PC-3 (cell line): ENCODE measurements around the gene KSR2. TPM values are rescaled to one million over a fixed set of nuclear protein-coding genes. Genes with fewer than 3 reads are reported as not detected.

Source experiments
- ATAC-seq: fragments of 200-7000 bp; cut with Tn5 transposase; 2 replicates; pipeline ENCODE4 v1.9.1; 2020; ENCODE audit warnings: mild to moderate bottlenecking, moderate library complexity
- BruUV-seq: library from RNA; stranded (reverse); fragments of 400-500 nt; replicated peaks from 2 replicates; lab custom pipeline; 2021; lab: Mats Ljungman, UMichigan
- CTCF ChIA-PET: fragments of 300-600 bp; sonication (Branson Sonifier 250); formaldehyde crosslinking; loops from one replicate; lab custom pipeline; 2022; ENCODE audit warnings: antibody characterized with exemption; lab: Charles Lee
- POLR2A ChIA-PET: fragments of 300-600 bp; sonication (Branson Sonifier 250); formaldehyde crosslinking; loops from one replicate; lab custom pipeline; 2022; ENCODE audit warnings: antibody characterized with exemption; ENCODE audit not compliant: unreplicated experiment; lab: Charles Lee
- DNase-seq: peaks from one replicate; pipeline ENCODE4 v3.0.0-alpha.2; 2015
- H2AFZ ChIP-seq: fragments of 300-600 bp; sonication (generic); 2 replicates; pipeline ENCODE4 v1.6.0; 2016; ENCODE audit warnings: antibody characterized with exemption, low read length
- H3F3A ChIP-seq: fragments of 300-600 bp; sonication (generic); one replicate; pipeline ENCODE4 v1.6.0; 2017; ENCODE audit warnings: antibody characterized with exemption, low read length, control low read depth, mild to moderate bottlenecking; ENCODE audit not compliant: unreplicated experiment
- H3K27ac ChIP-seq: fragments of 300-600 bp; sonication (generic); 2 replicates; pipeline ENCODE4 v1.5.1; 2016; ENCODE audit warnings: mild to moderate bottlenecking, low read length
- H3K27me3 ChIP-seq: fragments of 300-600 bp; sonication (generic); 2 replicates; pipeline ENCODE4 v1.6.1; 2016; ENCODE audit warnings: low read length, mixed read lengths
- H3K36me3 ChIP-seq: fragments of 300-600 bp; sonication (generic); 2 replicates; pipeline ENCODE4 v1.6.1; 2016; ENCODE audit warnings: low read depth, mixed run types, low read length, mixed read lengths
- H3K4me1 ChIP-seq: fragments of 300-600 bp; sonication (generic); 2 replicates; pipeline ENCODE4 v1.5.1; 2016; ENCODE audit warnings: low read length; ENCODE audit not compliant: insufficient read depth
- H3K4me2 ChIP-seq: fragments of 300-600 bp; sonication (generic); 2 replicates; pipeline ENCODE4 v1.6.0; 2016; ENCODE audit warnings: low read length
- H3K4me3 ChIP-seq: fragments of 300-600 bp; sonication (generic); 2 replicates; pipeline ENCODE4 v1.5.1; 2016; ENCODE audit warnings: mild to moderate bottlenecking, low read length, mixed read lengths
- H3K79me2 ChIP-seq: fragments of 300-600 bp; sonication (generic); 2 replicates; pipeline ENCODE4 v1.6.1; 2017; ENCODE audit warnings: low read length, mixed read lengths
- H3K9ac ChIP-seq: fragments of 300-600 bp; sonication (generic); 2 replicates; pipeline ENCODE4 v1.6.0; 2016; ENCODE audit warnings: mild to moderate bottlenecking, low read length
- H3K9me2 ChIP-seq: fragments of 300-600 bp; sonication (generic); replicated peaks from 2 replicates; pipeline ENCODE4 v1.6.1; 2016; ENCODE audit warnings: mixed run types, low read length, mixed read lengths
- H3K9me3 ChIP-seq: fragments of 300-600 bp; sonication (generic); 2 replicates; pipeline ENCODE4 v1.6.1; 2016; ENCODE audit warnings: low read length, mixed read lengths
- H4K20me1 ChIP-seq: fragments of 300-600 bp; sonication (generic); 2 replicates; pipeline ENCODE4 v1.6.1; 2016; ENCODE audit warnings: low read length, mixed read lengths
- EZH2 ChIP-seq: fragments of 300-600 bp; sonication (generic); IDR thresholded peaks from one replicate; pipeline ENCODE4 v1.6.1; 2017; ENCODE audit warnings: antibody characterized with exemption, mild to moderate bottlenecking, low read length; ENCODE audit not compliant: unreplicated experiment
- EZH2phosphoT487 ChIP-seq: fragments of 300-600 bp; sonication (generic); IDR thresholded peaks from 2 replicates; pipeline ENCODE4 v1.6.1; 2018; ENCODE audit warnings: mild to moderate bottlenecking, antibody characterized with exemption, low read length, borderline replicate concordance
- intact Hi-C: fragments of 100-400 bp; cut with micrococcal nuclease; formaldehyde crosslinking; loops from 2 replicates; pipeline ENCODE4 v1.9.0; 2023
- total RNA-seq: library from RNA; depleted of rRNA; stranded (reverse); fragments of >200 nt; gene quantifications from 2 replicates; pipeline ENCODE4 v1.2.3, GENCODE V29; 2014
- TF ChIP-seq, protein P1 (sequence below): fragments of 300-600 bp; sonication (generic); conservative IDR thresholded peaks from 2 replicates; pipeline ENCODE4 v1.5.1; 2017; ENCODE audit warnings: antibody characterized with exemption, low read depth, mild to moderate bottlenecking, low read length

KSR2 gene
- total RNA-seq, 1 experiment from 2014 or later = 0.80 TPM

DNA sequence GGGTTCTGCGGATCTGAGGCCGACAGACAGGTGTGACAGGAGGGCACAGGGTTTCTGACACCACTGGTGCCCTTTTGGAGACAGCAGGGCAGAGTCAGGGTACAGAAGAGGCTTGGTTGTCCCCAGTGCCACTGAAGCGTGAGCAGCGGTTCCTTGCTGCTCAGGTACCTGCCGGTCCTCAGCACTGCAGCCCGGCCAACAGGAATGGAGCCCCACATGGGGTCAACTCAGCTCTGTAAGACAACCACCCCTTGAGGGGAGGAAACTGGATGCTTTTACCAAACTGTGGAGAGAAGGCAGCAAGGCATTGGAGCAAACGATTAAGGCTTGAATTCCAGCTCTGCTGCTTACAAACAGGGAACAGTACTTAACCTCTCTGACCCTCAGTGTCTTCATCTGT lies 361.0 kb downstream of the KSR2 start:
- Histone ChIP-seq H4K20me1 (no peaks in the 10 kb centered on the region), H3K36me3 (no peaks in the 10 kb centered on the region), H3F3A (no peaks in the 10 kb centered on the region), H3K79me2 (no peaks in the 10 kb centered on the region), H3K9me3 (no peaks in the 10 kb centered on the region), H3K9me2 (no peaks in the 10 kb centered on the region), H3K27ac (no peak overlapping the region), H3K4me2 (no peak overlapping the region), H3K27me3 (no peaks in the 10 kb centered on the region), H3K4me3 (no peak overlapping the region), H2AFZ (no peak overlapping the region), H3K9ac (no peak overlapping the region), H3K4me1 (no peaks in the 10 kb centered on the region)
- POLR2A ChIA-PET = no interaction called here
- CTCF ChIA-PET = no interaction called here
- DNase-seq (no peak), ATAC-seq (no peak)
- BruUV-seq = no TSS peak
- intact Hi-C loops = no loop called here
- no peak for TF ChIP-seq EZH2phosphoT487
- TF ChIP-seq EZH2 = no peak
- TF ChIP-seq, protein P1, sequence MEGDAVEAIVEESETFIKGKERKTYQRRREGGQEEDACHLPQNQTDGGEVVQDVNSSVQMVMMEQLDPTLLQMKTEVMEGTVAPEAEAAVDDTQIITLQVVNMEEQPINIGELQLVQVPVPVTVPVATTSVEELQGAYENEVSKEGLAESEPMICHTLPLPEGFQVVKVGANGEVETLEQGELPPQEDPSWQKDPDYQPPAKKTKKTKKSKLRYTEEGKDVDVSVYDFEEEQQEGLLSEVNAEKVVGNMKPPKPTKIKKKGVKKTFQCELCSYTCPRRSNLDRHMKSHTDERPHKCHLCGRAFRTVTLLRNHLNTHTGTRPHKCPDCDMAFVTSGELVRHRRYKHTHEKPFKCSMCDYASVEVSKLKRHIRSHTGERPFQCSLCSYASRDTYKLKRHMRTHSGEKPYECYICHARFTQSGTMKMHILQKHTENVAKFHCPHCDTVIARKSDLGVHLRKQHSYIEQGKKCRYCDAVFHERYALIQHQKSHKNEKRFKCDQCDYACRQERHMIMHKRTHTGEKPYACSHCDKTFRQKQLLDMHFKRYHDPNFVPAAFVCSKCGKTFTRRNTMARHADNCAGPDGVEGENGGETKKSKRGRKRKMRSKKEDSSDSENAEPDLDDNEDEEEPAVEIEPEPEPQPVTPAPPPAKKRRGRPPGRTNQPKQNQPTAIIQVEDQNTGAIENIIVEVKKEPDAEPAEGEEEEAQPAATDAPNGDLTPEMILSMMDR = no peak

DNA sequence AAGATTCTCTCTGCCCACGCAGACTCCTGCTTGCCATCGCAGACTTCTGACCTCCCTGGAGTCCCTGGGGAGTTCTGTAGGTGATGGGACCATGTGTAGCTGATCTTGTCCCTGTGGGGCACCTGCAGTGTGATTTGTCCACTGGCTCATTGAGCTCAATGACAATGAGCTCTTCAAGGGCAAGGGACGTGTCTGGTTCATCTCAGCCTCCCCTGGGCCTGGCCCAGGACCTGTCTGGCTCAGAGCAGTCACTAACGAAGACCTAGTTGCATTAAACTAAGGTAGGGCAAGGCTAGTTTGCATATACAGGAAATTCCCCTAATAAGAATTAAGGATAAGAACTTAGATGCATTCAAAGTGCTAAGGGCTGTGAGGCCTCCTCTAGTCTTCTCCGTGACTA lies 361.8 kb downstream of the KSR2 start:
- TF ChIP-seq, protein P1 = no peak
- no peak for TF ChIP-seq EZH2phosphoT487
- no peak for TF ChIP-seq EZH2
- no TSS peak for BruUV-seq

DNA sequence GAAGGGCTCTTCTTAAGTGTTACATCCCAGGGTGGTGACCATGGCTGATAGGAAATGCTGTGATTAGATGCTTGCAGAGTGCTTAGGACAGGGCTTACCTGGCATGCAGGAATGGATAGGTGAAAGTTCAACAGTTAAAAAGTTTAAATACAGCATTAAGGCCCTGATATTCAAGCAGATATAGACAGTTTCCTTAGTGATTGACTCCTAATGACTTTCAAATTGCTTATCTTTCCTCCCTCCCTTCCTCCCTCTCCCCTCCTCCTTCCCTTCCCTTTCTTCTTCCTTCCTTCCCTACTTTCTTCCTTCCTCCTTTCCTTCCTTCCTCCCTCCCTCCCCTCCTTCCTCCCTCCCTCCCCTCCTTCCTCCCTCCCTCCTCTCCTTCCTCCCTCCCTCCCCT lies 362.8 kb downstream of the KSR2 start:
- Histone ChIP-seq H3K9me3 (no peaks in the 10 kb centered on the region), H3K27me3 (no peaks in the 10 kb centered on the region), H3K4me3 (no peak overlapping the region), H3K9me2 (no peaks in the 10 kb centered on the region), H3K4me2 (no peak overlapping the region), H3K4me1 (no peaks in the 10 kb centered on the region), H3F3A (no peaks in the 10 kb centered on the region), H2AFZ (no peak overlapping the region), H3K36me3 (no peaks in the 10 kb centered on the region), H3K27ac (no peak overlapping the region), H3K9ac (no peak overlapping the region), H3K79me2 (no peaks in the 10 kb centered on the region), H4K20me1 (no peaks in the 10 kb centered on the region)
- intact Hi-C loops = no loop called here
- no TSS peak for BruUV-seq
- DNase-seq (no peak), ATAC-seq (no peak)
- CTCF ChIA-PET = no interaction called here
- TF ChIP-seq EZH2 = no peak
- TF ChIP-seq EZH2phosphoT487 = no peak
- TF ChIP-seq, protein P1 = no peak
- POLR2A ChIA-PET = no interaction called here

More for the DNA sequence above, 361.8 kb downstream of the KSR2 start:
- H3K9me3 ChIP-seq = no peaks in the 10 kb centered on the region
- POLR2A ChIA-PET = no interaction called here
- H4K20me1 ChIP-seq = no peaks in the 10 kb centered on the region
- H3K27ac ChIP-seq = no peak overlapping the region
- H3K4me2 ChIP-seq = no peak overlapping the region
- H2AFZ ChIP-seq = no peak overlapping the region
- no peaks in the 10 kb centered on the region for H3K9me2 ChIP-seq
- no peaks in the 10 kb centered on the region for H3K27me3 ChIP-seq
- no peaks in the 10 kb centered on the region for H3K4me1 ChIP-seq
- H3K9ac ChIP-seq = no peak overlapping the region
- no peaks in the 10 kb centered on the region for H3K36me3 ChIP-seq
- no peaks in the 10 kb centered on the region for H3F3A ChIP-seq
- ATAC-seq (no peak), DNase-seq (no peak)
- CTCF ChIA-PET = no interaction called here
- H3K79me2 ChIP-seq = no peaks in the 10 kb centered on the region
- H3K4me3 ChIP-seq = no peak overlapping the region
- intact Hi-C loops = no loop called here
